Lower leg skin (tissue), 3 donors: ENCODE data around the gene R3HDM4.

ENCODE experiments used
- POLR2A ChIP-seq, 2 donors: fragments of 450-650 bp; IDR thresholded peaks; one replicate each; pipeline ENCODE4 v1.6.1; 2016 to 2017; ENCODE audit warnings: antibody characterized with exemption in 2 of 2, mild to moderate bottlenecking in 1 of 2, moderate library complexity in 1 of 2
- TF ChIP-seq, protein P1 (sequence below), 3 donors: fragments of 450-650 bp; IDR thresholded peaks; one replicate each; pipeline ENCODE4 v1.5.1; 2016; ENCODE audit warnings: antibody characterized with exemption in 3 of 3, mild to moderate bottlenecking in 3 of 3, moderate library complexity in 2 of 3

- TF ChIP-seq POLR2A (IDR thresholded peaks at IDR 0.05) = no peak
- TF ChIP-seq, protein P1, sequence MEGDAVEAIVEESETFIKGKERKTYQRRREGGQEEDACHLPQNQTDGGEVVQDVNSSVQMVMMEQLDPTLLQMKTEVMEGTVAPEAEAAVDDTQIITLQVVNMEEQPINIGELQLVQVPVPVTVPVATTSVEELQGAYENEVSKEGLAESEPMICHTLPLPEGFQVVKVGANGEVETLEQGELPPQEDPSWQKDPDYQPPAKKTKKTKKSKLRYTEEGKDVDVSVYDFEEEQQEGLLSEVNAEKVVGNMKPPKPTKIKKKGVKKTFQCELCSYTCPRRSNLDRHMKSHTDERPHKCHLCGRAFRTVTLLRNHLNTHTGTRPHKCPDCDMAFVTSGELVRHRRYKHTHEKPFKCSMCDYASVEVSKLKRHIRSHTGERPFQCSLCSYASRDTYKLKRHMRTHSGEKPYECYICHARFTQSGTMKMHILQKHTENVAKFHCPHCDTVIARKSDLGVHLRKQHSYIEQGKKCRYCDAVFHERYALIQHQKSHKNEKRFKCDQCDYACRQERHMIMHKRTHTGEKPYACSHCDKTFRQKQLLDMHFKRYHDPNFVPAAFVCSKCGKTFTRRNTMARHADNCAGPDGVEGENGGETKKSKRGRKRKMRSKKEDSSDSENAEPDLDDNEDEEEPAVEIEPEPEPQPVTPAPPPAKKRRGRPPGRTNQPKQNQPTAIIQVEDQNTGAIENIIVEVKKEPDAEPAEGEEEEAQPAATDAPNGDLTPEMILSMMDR (IDR thresholded peaks at IDR 0.05) = no peak
Measured at GRCh38 chr19:924553-925086, 11.6 kb upstream of the R3HDM4 start.
